Brain pericyte (primary cell): Measurements from ENCODE around the gene SMCO2.

Experiments
- DNase-seq: peaks from one replicate; pipeline ENCODE4 v3.0.0-alpha.2; 2012; ENCODE audit warnings: low read depth, low spot score

The SMCO2 gene

DNA sequence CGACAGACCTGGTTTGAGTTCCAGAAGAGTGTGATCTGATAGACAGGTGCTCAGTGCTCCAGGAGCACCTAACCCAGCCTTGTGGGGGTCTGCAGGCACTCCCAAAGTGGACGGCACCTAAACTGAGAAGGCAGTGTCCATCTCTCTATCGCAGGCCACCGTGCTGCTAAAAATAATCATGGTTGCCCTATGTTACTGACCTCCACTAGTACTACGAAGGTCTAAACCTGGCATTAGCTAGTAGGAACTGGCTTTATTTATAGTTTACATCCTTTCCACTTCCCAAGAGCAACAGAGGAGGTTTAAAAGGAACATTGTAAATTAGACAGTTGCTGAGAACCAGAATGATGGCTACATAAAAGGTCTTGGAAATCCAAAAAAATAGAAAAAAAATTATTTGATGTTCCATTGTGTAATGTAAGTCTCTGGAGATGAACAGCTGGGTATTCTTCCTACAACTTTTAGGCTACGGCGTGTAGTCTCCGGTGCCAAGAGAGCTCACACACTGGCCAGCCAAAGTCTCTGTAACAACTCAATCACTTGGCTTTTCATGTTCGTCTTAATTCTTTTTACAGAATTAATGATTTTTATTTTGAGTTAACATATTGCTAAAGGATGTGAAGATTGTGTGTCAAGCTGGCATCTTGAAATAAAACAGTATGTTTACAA lies 104.8 kb downstream of the SMCO2 start:
- DNase-seq, result no peak
